NCI-H510A treated with DMSO at 0.1 percent for 48 hours (cell line): ENCODE results near the gene AMIGO1.

Experiments
- DNase-seq: peaks from one replicate; lab custom pipeline; 2025; lab: John Stamatoyannopoulos, UW

Gene AMIGO1

GRCh38 chr1:109509176-109510134, at the start of gene AMIGO1:
Gene AMIGO1 (minus strand): TSS chr1:109509727. CDS start chr1:109508912, 815 bp downstream.
- DNase-seq = peak; percentile 37

GRCh38 chr1:109557520-109557919, 48.0 kb upstream of the AMIGO1 start:
- no peak for DNase-seq

- no peak for DNase-seq
Measured at GRCh38 chr1:109556563-109556962, 47.0 kb upstream of the AMIGO1 start.

- DNase-seq = peak; percentile 92
Measured at GRCh38 chr1:109548321-109549267, 39.1 kb upstream of the AMIGO1 start, which contains the start of gene GNAI3. Gene GNAI3 (plus strand): TSS chr1:109548615. CDS start chr1:109548721, 106 bp downstream.

GRCh38 chr1:109547463-109548320, 38.2 kb upstream of the AMIGO1 start:
- no peak for DNase-seq

- peak; percentile 92 for DNase-seq
Measured at GRCh38 chr1:109546311-109547109, 37.0 kb upstream of the AMIGO1 start.

- DNase-seq = no peak
Measured at GRCh38 chr1:109543988-109544735, 34.6 kb upstream of the AMIGO1 start.

- no peak for DNase-seq
Measured at GRCh38 chr1:109543283-109543987, 33.9 kb upstream of the AMIGO1 start.

- no peak for DNase-seq
Measured at GRCh38 chr1:109542657-109543056, 33.1 kb upstream of the AMIGO1 start.

GRCh38 chr1:109541102-109541501, 31.6 kb upstream of the AMIGO1 start:
- DNase-seq = no peak

GRCh38 chr1:109539676-109540075, 30.1 kb upstream of the AMIGO1 start, which contains the start of gene GPR61:
Gene GPR61 (plus strand): TSS chr1:109539872. CDS start chr1:109543023, 3,151 bp downstream.
- DNase-seq = no peak

- no peak for DNase-seq
Measured at GRCh38 chr1:109538827-109539555, 29.5 kb upstream of the AMIGO1 start.

GRCh38 chr1:109537450-109538178, 28.1 kb upstream of the AMIGO1 start:
- DNase-seq = no peak

- no peak for DNase-seq
Measured at GRCh38 chr1:109535971-109536491, 26.5 kb upstream of the AMIGO1 start.

- DNase-seq = no peak
Measured at GRCh38 chr1:109535481-109535880, 26.0 kb upstream of the AMIGO1 start.

- DNase-seq = no peak
Measured at GRCh38 chr1:109534307-109534858, 24.9 kb upstream of the AMIGO1 start.
